Measurements from ENCODE around the gene GPR32.
"Not testable (repeated sequence)": the region's sequence is repeated elsewhere in the genome, so short reads cannot be mapped to it uniquely, and the experiment has no call there.

GPR32 gene

DNA sequence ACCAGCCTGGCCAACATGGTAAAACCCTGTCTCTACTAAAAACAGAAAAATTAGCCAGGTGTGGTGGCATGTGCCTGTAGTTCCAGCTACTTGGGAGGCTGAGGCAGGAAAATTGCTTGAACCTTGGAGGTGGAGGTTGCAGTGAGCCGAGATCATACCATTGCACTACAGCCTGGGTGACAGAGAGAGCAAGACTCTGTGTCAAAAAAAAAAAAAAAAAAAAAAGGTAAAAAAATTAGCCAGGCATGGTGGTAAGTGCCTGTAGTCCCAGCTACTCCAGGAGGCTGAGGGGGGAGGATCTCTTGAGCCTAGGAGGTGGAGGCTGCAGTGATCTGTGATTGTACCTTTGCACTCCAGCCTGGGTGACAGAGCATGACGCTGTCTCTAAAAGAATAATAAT, at the start of gene GPR32:
GPR32 (plus strand) TSS at position 301 of the 400 bp plus-strand sequence. CDS start 137 bp downstream, outside the sequence.
- H3K9me3 ChIP-seq (ENCODE audit: control insufficient read depth, insufficient read depth, low read length); H3K36me3 ChIP-seq (ENCODE audit: insufficient read depth, low read length): not testable (repeated sequence)

DNA sequence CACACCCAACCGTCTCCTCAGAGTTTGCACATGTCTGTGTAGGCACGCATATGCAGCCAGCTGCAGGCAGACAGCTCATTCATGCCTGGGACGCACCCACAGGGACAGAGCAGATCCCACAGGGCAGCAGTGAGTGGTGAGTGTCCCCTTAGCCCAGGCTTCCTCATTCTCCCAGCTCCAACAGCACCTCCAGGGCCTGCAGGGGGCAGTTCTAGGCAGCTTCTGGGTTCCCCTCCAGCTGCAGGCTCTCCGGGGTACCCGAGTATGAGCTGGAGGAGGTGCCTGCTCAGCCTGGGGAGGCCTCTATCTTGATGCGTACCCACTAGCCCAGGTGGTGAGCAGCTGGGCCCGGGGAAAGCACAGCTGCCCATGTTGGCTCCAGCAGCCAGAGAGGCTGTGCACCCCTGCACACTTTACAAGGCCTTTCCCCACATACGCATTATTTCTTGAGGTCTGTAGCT, 49.3 kb upstream of the GPR32 start:
- no peaks in the 10 kb centered on the region for H3K36me3 ChIP-seq (ENCODE audit: insufficient read depth, low read length)
- no peak overlapping the region for H3K9ac ChIP-seq (ENCODE audit: low read depth, low read length)
- H3K9me3 ChIP-seq (ENCODE audit: control insufficient read depth, insufficient read depth, low read length): no peaks in the 10 kb centered on the region
- H3K4me1 ChIP-seq (ENCODE audit: insufficient read depth, low read length): peaks cover 18% of the 10 kb centered on the region; the same call in 1 of the 2 replicates

More for the DNA sequence above, at the start of gene GPR32:
- H3K9ac ChIP-seq (ENCODE audit: low read depth, low read length); H3K4me1 ChIP-seq (ENCODE audit: insufficient read depth, low read length): not testable (repeated sequence)

GRCh38 chr19:50721441-50722137, 48.7 kb upstream of the GPR32 start:
- Histone ChIP-seq H3K9ac (ENCODE audit: low read depth, low read length) (no peak overlapping the region), H3K36me3 (ENCODE audit: insufficient read depth, low read length) (no peaks in the 10 kb centered on the region), H3K9me3 (ENCODE audit: control insufficient read depth, insufficient read depth, low read length) (no peaks in the 10 kb centered on the region), H3K4me1 (ENCODE audit: insufficient read depth, low read length) (peaks cover 18% of the 10 kb centered on the region; the same call in 1 of the 2 replicates)

- Histone ChIP-seq H3K9ac (ENCODE audit: low read depth, low read length) (peak overlapping the region; percentile 42; the same call in 1 of the 2 replicates), H3K36me3 (ENCODE audit: insufficient read depth, low read length) (no peaks in the 10 kb centered on the region), H3K4me1 (ENCODE audit: insufficient read depth, low read length) (peaks cover 17% of the 10 kb centered on the region; the same call in 1 of the 2 replicates), H3K9me3 (ENCODE audit: control insufficient read depth, insufficient read depth, low read length) (no peaks in the 10 kb centered on the region)
These were observed 47.9 kb upstream of the GPR32 start for GRCh38 chr19:50722201-50723013.

DNA sequence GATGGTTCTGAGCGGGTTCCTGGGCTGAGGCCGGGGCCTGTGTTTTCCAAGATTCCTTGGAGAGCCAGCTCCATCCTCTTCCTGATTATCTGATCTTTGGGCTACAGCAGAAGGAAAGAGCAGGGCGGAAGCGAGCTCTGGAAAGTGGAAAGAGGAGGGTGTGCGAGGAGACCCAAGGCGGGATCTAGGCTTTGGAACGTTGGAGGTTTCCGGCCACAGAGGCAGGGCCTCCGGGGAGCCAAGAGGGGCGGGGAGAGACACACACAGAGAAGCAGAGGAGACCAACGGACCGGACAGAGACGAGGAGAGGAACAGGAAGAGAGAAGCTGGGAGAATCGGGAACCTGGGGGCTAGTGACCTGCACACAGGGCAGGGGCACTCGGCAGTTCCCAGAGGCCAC, 47.2 kb upstream of the GPR32 start, which contains the start of gene CLEC11A:
CLEC11A (plus strand) TSS at position 296 of the 400 bp plus-strand sequence. CDS start 162 bp downstream, outside the sequence.
- peaks cover 18% of the 10 kb centered on the region for H3K4me1 ChIP-seq (ENCODE audit: insufficient read depth, low read length)

DNA sequence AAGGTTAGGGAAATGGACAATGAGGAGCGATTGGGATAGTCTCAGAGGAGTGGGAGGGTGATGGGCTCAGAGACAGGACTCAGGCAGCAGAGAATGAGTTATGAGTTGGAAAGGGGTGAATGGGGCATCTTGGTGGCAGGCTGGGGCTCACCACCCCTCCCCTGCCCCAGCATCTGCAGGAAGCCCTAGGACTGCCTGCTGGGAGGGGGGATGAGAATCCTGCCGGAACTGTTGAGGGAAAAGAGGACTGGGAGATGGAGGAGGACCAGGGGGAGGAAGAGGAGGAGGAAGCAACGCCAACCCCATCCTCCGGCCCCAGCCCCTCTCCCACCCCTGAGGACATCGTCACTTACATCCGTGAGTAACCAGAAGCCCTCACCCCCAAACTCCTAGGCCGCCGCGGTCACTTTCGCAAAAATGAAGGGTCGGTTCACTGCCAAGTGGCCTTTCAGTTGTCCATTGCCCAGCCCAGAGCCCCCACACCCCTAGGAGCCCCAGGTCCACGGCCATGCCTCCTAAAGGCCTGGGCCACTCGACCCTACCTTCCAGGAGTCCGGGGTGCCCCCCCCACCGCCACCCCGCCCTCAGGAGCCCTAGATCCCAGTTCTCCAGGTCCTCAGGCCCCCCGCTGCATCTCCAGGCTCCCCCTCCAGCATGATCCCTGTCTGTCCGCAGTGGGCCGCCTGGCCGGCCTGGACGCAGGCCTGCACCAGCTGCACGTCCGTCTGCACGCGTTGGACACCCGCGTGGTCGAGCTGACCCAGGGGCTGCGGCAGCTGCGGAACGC, 46.3 kb upstream of the GPR32 start:
- Histone ChIP-seq H3K9me3 (ENCODE audit: control insufficient read depth, insufficient read depth, low read length) (no peaks in the 10 kb centered on the region), H3K4me1 (ENCODE audit: insufficient read depth, low read length) (peaks cover 19% of the 10 kb centered on the region)

More for the DNA sequence above, 47.2 kb upstream of the GPR32 start, which contains the start of gene CLEC11A:
- Histone ChIP-seq H3K9me3 (ENCODE audit: control insufficient read depth, insufficient read depth, low read length) (no peaks in the 10 kb centered on the region), H3K36me3 (ENCODE audit: insufficient read depth, low read length) (no peaks in the 10 kb centered on the region), H3K9ac (ENCODE audit: low read depth, low read length) (peak within 1 kb of the TSS; percentile 42; the same call in 1 of the 2 replicates)

GRCh38 chr19:50724522-50725217, 45.6 kb upstream of the GPR32 start:
- Histone ChIP-seq H3K36me3 (ENCODE audit: insufficient read depth, low read length) (no peaks in the 10 kb centered on the region), H3K9me3 (ENCODE audit: control insufficient read depth, insufficient read depth, low read length) (no peaks in the 10 kb centered on the region), H3K4me1 (ENCODE audit: insufficient read depth, low read length) (peaks cover 19% of the 10 kb centered on the region), H3K9ac (ENCODE audit: low read depth, low read length) (peak overlapping the region; percentile 68)

More for the DNA sequence above, 46.3 kb upstream of the GPR32 start:
- Histone ChIP-seq H3K36me3 (ENCODE audit: insufficient read depth, low read length) (no peaks in the 10 kb centered on the region), H3K9ac (ENCODE audit: low read depth, low read length) (peak overlapping the region; percentile 42)

- H3K36me3 ChIP-seq (ENCODE audit: insufficient read depth, low read length): no peaks in the 10 kb centered on the region
- peak overlapping the region; percentile 68 for H3K9ac ChIP-seq (ENCODE audit: low read depth, low read length)
- no peaks in the 10 kb centered on the region for H3K9me3 ChIP-seq (ENCODE audit: control insufficient read depth, insufficient read depth, low read length)
- peaks cover 15% of the 10 kb centered on the region for H3K4me1 ChIP-seq (ENCODE audit: insufficient read depth, low read length)
These were observed 44.9 kb upstream of the GPR32 start for GRCh38 chr19:50725218-50725910.

DNA sequence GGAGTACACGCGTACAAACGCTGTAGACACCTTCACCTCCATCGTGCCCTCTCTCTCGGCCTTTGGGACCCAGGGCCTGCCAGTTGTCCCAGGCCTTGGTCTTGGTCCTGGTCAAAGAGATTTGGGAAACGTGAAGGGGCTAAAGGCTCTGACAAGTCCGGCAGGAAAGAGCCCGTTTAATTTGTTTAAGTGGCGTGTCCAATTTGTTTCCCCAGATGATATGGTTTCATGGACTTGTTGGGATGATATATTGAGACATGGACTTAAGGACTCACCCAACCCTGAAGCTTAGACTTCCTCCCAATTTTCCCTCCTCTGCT, 44.4 kb upstream of the GPR32 start:
- H3K4me1 ChIP-seq (ENCODE audit: insufficient read depth, low read length): peaks cover 11% of the 10 kb centered on the region
- H3K9ac ChIP-seq (ENCODE audit: low read depth, low read length): peak overlapping the region; percentile 68

GRCh38 chr19:50728084-50728737, 42.1 kb upstream of the GPR32 start:
- H3K36me3 ChIP-seq (ENCODE audit: insufficient read depth, low read length): no peaks in the 10 kb centered on the region
- H3K9me3 ChIP-seq (ENCODE audit: control insufficient read depth, insufficient read depth, low read length): no peaks in the 10 kb centered on the region
- peak overlapping the region; percentile 53 for H3K9ac ChIP-seq (ENCODE audit: low read depth, low read length)
- H3K4me1 ChIP-seq (ENCODE audit: insufficient read depth, low read length): peaks cover 11% of the 10 kb centered on the region

More for the DNA sequence above, 44.4 kb upstream of the GPR32 start:
- H3K36me3 ChIP-seq (ENCODE audit: insufficient read depth, low read length): no peaks in the 10 kb centered on the region
- no peaks in the 10 kb centered on the region for H3K9me3 ChIP-seq (ENCODE audit: control insufficient read depth, insufficient read depth, low read length)

DNA sequence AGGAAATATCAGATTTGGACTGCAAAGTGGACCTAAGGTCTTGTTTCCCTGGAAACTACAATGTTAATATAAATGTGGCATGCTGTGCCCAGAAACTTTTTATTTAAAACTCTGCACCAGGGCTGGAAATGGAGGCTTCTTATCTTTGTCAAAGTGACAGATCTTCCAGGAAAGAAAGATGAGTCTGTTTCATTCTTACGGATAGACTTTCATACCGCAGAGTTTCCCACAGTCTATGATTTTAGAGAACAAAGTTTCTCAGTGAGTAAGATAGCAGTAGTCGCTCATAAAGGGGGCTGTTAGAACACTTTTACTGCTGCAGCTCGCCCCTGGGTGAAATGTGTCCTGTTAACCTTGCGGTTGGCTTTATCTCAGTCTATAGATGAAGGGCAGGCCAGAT, 40.4 kb upstream of the GPR32 start:
- peaks cover 6% of the 10 kb centered on the region for H3K4me1 ChIP-seq (ENCODE audit: insufficient read depth, low read length)
- no peaks in the 10 kb centered on the region for H3K9me3 ChIP-seq (ENCODE audit: control insufficient read depth, insufficient read depth, low read length)
- no peak overlapping the region for H3K9ac ChIP-seq (ENCODE audit: low read depth, low read length)
- no peaks in the 10 kb centered on the region for H3K36me3 ChIP-seq (ENCODE audit: insufficient read depth, low read length)

DNA sequence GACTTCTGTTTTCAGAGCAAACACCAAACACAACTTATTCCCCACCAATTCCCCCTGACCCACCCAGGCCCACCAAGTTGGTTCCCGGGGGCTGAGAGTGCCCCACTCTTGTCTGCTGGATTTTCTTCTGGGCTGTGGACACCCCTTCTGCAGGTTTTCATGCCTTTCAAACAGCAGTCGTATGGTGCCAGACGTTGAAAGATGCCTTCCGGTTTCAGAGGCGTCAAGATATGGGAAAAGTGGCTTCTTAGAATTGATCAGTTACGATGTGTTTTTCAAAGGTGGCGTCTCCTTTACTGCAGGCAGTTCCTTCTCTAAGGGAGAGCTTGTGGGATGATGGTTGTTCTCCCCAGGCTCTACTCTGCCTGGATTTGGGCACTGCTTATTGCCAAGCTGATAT, 34.4 kb upstream of the GPR32 start:
- Histone ChIP-seq H3K9me3 (ENCODE audit: control insufficient read depth, insufficient read depth, low read length) (no peaks in the 10 kb centered on the region), H3K4me1 (ENCODE audit: insufficient read depth, low read length) (no peaks in the 10 kb centered on the region), H3K9ac (ENCODE audit: low read depth, low read length) (no peak overlapping the region), H3K36me3 (ENCODE audit: insufficient read depth, low read length) (no peaks in the 10 kb centered on the region)

DNA sequence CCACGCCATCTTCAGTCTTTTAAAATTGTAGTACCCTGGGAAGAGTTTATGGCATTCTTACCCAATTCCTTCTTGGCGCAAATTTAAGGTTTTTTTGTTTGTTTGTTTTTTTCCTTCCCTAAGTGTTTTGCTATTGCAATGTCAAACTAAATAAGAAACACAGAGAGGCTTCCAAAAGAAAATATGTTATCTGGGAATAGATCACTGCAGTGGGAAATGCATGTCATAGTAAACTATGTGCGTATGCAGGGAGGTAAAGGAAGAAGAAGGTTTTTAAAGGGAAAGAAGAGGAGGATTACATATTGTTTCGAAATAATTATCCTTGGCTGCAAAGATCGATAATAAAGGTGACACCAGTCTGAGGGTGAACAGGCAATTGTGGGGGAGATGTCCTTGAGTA, 33.9 kb upstream of the GPR32 start:
- Histone ChIP-seq H3K9ac (ENCODE audit: low read depth, low read length) (no peak overlapping the region), H3K4me1 (ENCODE audit: insufficient read depth, low read length) (no peaks in the 10 kb centered on the region), H3K9me3 (ENCODE audit: control insufficient read depth, insufficient read depth, low read length) (no peaks in the 10 kb centered on the region), H3K36me3 (ENCODE audit: insufficient read depth, low read length) (no peaks in the 10 kb centered on the region)
